SH-SY5Y (cell line): Measurements from ENCODE around the gene BRD3OS.

Source experiments
- GATA2 ChIP-seq: IDR thresholded peaks from 2 replicates; pipeline ENCODE4 v1.6.1; 2011; ENCODE audit warnings: mild to moderate bottlenecking, low read depth, low read length
- GATA3 ChIP-seq: IDR thresholded peaks from 2 replicates; pipeline ENCODE4 v1.6.1; 2011; ENCODE audit warnings: low read depth, mild to moderate bottlenecking, low read length, moderate library complexity

- no peak for TF ChIP-seq GATA2
- no peak for TF ChIP-seq GATA3
Measured at GRCh38 chr9:133991214-133991921, 33.9 kb upstream of the BRD3OS start.
